Nephron progenitor cell (in vitro differentiated cells): ENCODE data around the gene SLC38A2.

ENCODE experiments used
- DNase-seq: peaks from one replicate; pipeline ENCODE4 v3.0.0; 2021
- H3K27ac Mint-ChIP-seq: 2 replicates; pipeline ENCODE4 v1.8.0; 2021; ENCODE audit warnings: mild to moderate bottlenecking, moderate library complexity, mixed read lengths
- H3K27me3 Mint-ChIP-seq: 2 replicates; pipeline ENCODE4 v1.8.0; 2021; ENCODE audit warnings: mild to moderate bottlenecking, low read depth, mixed read lengths; ENCODE audit not compliant: poor library complexity
- H3K36me3 Mint-ChIP-seq: 2 replicates; pipeline ENCODE4 v1.8.0; 2021; ENCODE audit warnings: low read depth, mixed read lengths
- H3K4me1 Mint-ChIP-seq: 2 replicates; pipeline ENCODE4 v1.8.0; 2021; ENCODE audit warnings: mixed read lengths
- H3K4me3 Mint-ChIP-seq: 2 replicates; pipeline ENCODE4 v1.8.0; 2021; ENCODE audit warnings: mild to moderate bottlenecking, moderate library complexity, mixed read lengths
- H3K9me3 Mint-ChIP-seq: 2 replicates; pipeline ENCODE4 v1.8.0; 2021; ENCODE audit warnings: mild to moderate bottlenecking, moderate library complexity, mixed read lengths
- CTCF ChIP-seq: fragments of 200-600 bp; sonication (generic); IDR thresholded peaks from 2 replicates; pipeline ENCODE4 v1.5.0; 2021; ENCODE audit warnings: antibody characterized with exemption

Gene SLC38A2

DNA sequence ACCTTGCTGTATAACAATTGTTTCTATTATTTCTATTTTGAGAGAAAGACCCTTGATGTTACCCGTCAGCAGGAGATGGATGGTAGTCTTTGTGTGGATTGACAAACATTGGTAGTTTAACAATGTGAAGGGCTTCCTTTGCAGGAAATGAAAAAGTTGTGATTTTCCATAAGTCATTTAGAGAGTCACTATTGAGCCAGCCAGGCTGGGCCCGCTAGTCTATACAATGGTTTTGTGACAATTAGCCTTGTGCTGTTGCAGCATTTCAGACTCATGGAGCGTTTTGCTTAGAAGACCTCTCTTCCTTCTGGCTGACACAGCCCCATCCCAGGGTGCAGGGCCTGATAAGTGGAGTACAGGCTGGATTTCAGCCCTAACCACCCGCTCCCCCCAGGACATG is 18.3 kb upstream of the SLC38A2 start:
- Mint-ChIP-seq H3K36me3 (peaks cover 32% of the 10 kb centered on the region), H3K27ac (no peak overlapping the region), H3K27me3 (peaks cover 4% of the 10 kb centered on the region), H3K4me3 (no peak overlapping the region), H3K4me1 (peaks cover 45% of the 10 kb centered on the region), H3K9me3 (peaks cover 3% of the 10 kb centered on the region)
- no peak for TF ChIP-seq CTCF
- no peak for DNase-seq

GRCh38 chr12:46390304-46390703 is 17.7 kb upstream of the SLC38A2 start:
- Mint-ChIP-seq H3K27ac (no peak overlapping the region), H3K4me3 (no peak overlapping the region), H3K36me3 (peaks cover 28% of the 10 kb centered on the region), H3K9me3 (no peaks in the 10 kb centered on the region), H3K4me1 (peaks cover 51% of the 10 kb centered on the region), H3K27me3 (peaks cover 4% of the 10 kb centered on the region)
- no peak for TF ChIP-seq CTCF
- DNase-seq = no peak

- H3K4me1 Mint-ChIP-seq = peaks cover 61% of the 10 kb centered on the region
- H3K27me3 Mint-ChIP-seq = peaks cover 4% of the 10 kb centered on the region
- H3K4me3 Mint-ChIP-seq = no peak overlapping the region
- peaks cover 28% of the 10 kb centered on the region for H3K36me3 Mint-ChIP-seq
- H3K27ac Mint-ChIP-seq = no peak overlapping the region
- TF ChIP-seq CTCF = no peak
- H3K9me3 Mint-ChIP-seq = no peaks in the 10 kb centered on the region
- DNase-seq = no peak
Measured at GRCh38 chr12:46389031-46389616, 16.6 kb upstream of the SLC38A2 start.

DNA sequence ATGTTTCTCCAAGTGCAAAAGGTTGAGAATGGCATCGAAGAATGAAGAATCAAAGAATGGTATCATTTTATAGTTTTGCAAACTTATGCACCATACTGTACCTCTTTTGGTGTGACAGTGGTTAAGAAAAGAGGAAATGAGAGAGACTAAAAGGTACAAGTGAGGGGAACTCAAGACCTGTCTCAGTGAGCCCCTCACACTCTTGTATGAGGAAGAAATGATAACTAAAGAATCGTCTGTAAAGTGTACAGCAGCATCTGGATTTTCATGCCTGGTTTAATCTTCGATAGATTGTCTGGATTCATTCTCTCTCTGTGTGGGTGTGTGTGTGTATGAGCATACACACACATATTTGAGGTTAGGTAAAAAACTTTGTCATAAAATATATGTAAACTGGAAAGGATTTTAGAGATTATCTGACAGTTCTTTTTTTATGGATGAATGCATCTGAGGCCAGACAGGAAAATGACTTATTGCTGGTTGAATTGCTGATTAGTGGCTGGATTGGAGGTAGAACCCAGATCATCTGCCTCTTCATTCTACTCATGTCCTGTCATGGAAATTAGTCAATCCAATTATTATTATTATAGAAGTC is 16.0 kb upstream of the SLC38A2 start:
- DNase-seq = no peak
- Mint-ChIP-seq H3K9me3 (no peaks in the 10 kb centered on the region), H3K27ac (no peak overlapping the region), H3K36me3 (peaks cover 28% of the 10 kb centered on the region), H3K27me3 (peaks cover 4% of the 10 kb centered on the region), H3K4me3 (no peak overlapping the region), H3K4me1 (peaks cover 64% of the 10 kb centered on the region)
- TF ChIP-seq CTCF = no peak

DNA sequence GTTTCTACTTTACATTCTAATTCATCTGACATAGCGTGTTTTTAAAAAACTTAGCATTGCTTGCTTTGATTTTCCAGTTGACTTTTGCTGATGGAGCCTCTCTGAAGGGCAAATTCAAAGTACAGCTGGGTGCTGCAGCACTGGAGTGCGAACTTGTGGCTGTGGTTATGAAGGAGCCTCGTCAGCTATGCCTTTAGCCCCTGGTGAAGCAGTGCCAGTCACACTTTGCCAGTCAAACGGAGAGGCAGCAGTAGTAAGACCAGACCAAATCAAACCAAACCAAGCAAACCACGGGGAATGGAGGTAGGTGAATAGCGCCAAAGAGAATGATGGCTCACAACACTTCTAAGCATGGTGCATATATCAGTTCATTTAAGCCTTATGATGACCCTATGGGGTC is 15.1 kb upstream of the SLC38A2 start:
- DNase-seq = no peak
- Mint-ChIP-seq H3K4me1 (peaks cover 60% of the 10 kb centered on the region), H3K36me3 (peaks cover 28% of the 10 kb centered on the region), H3K9me3 (no peaks in the 10 kb centered on the region), H3K27ac (no peak overlapping the region), H3K27me3 (peaks cover 4% of the 10 kb centered on the region), H3K4me3 (no peak overlapping the region)
- TF ChIP-seq CTCF = no peak
